Endothelial cell (in vitro differentiated cells): ENCODE data around the gene COBL. TPM values are rescaled to one million over a fixed set of nuclear protein-coding genes. Genes with fewer than 3 reads are reported as not detected.

Experiments
- DNase-seq: peaks from one replicate; pipeline ENCODE4 v3.0.0; 2021; ENCODE audit warnings: low spot score
- H3K27ac Mint-ChIP-seq: one replicate; pipeline ENCODE4 v1.8.0; 2021; ENCODE audit warnings: mixed read lengths, inconsistent platforms; ENCODE audit not compliant: unreplicated experiment
- H3K27me3 Mint-ChIP-seq: one replicate; pipeline ENCODE4 v1.8.0; 2021; ENCODE audit warnings: mild to moderate bottlenecking, moderate library complexity, mixed read lengths, inconsistent platforms; ENCODE audit not compliant: unreplicated experiment
- H3K36me3 Mint-ChIP-seq: one replicate; pipeline ENCODE4 v1.8.0; 2021; ENCODE audit warnings: mild to moderate bottlenecking, low read depth, mixed read lengths, inconsistent platforms; ENCODE audit not compliant: unreplicated experiment
- H3K4me1 Mint-ChIP-seq: one replicate; pipeline ENCODE4 v1.8.0; 2021; ENCODE audit warnings: mild to moderate bottlenecking, mixed read lengths, inconsistent platforms; ENCODE audit not compliant: unreplicated experiment
- H3K4me3 Mint-ChIP-seq: one replicate; pipeline ENCODE4 v1.8.0; 2021; ENCODE audit warnings: mild to moderate bottlenecking, mixed read lengths, inconsistent platforms; ENCODE audit not compliant: unreplicated experiment
- H3K9me3 Mint-ChIP-seq: one replicate; pipeline ENCODE4 v1.8.0; 2021; ENCODE audit warnings: mixed read lengths, inconsistent platforms; ENCODE audit not compliant: unreplicated experiment
- total RNA-seq: library from RNA; stranded (reverse); fragmentation: NEBNext Ultra II Directional; extraction: Animal tissue kit (Norgen Biotek cat#: 25700); gene quantifications from one replicate; pipeline ENCODE4 v1.2.1, GENCODE V29; 2021; ENCODE audit not compliant: unreplicated experiment
- TF ChIP-seq, protein P1 (sequence below): fragments of 200-600 bp; sonication (generic); IDR thresholded peaks from one replicate; pipeline ENCODE4 v1.5.0; 2021; ENCODE audit warnings: antibody characterized with exemption; ENCODE audit not compliant: unreplicated experiment

COBL gene
- total RNA-seq, 1 donor from 2014 or later = 1.8 TPM

DNA sequence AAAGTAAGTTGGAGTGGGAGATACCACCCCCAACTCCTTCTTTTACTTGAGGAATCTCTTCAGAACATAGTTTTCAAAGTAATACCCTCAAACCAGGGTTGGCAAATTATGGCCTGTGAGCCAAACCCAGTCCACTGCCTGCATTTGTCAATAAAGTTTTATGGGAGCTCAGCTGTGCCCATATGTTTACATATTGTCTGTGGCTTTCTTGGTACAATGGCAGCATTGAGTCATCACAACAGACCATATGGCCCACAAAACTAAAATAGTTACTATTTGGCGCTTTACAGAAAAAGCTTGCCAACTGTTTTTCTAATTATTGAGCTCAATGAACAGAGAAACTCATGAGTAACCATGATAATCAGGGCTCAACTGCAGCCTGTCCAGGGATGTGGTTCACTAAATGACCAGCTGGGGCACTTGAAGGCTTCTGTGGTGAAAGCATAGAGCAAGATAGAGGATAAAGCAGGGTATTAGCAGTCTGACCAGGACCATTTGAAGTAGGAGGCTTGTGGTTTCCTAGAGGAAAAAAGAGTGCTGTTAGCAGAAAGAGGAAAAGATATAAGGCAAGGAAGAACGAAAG lies 337.9 kb downstream of the COBL start:
- H3K4me1 Mint-ChIP-seq = no peaks in the 10 kb centered on the region
- H3K36me3 Mint-ChIP-seq = no peaks in the 10 kb centered on the region
- no peak overlapping the region for H3K27ac Mint-ChIP-seq
- H3K9me3 Mint-ChIP-seq = no peaks in the 10 kb centered on the region
- TF ChIP-seq, protein P1, sequence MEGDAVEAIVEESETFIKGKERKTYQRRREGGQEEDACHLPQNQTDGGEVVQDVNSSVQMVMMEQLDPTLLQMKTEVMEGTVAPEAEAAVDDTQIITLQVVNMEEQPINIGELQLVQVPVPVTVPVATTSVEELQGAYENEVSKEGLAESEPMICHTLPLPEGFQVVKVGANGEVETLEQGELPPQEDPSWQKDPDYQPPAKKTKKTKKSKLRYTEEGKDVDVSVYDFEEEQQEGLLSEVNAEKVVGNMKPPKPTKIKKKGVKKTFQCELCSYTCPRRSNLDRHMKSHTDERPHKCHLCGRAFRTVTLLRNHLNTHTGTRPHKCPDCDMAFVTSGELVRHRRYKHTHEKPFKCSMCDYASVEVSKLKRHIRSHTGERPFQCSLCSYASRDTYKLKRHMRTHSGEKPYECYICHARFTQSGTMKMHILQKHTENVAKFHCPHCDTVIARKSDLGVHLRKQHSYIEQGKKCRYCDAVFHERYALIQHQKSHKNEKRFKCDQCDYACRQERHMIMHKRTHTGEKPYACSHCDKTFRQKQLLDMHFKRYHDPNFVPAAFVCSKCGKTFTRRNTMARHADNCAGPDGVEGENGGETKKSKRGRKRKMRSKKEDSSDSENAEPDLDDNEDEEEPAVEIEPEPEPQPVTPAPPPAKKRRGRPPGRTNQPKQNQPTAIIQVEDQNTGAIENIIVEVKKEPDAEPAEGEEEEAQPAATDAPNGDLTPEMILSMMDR = no peak
- H3K4me3 Mint-ChIP-seq = no peak overlapping the region
- no peak for DNase-seq
- H3K27me3 Mint-ChIP-seq = peaks cover under 1% of the 10 kb centered on the region

GRCh38 chr7:50977421-50977820 lies 339.2 kb downstream of the COBL start:
- H3K9me3 Mint-ChIP-seq = no peaks in the 10 kb centered on the region
- H3K36me3 Mint-ChIP-seq = no peaks in the 10 kb centered on the region
- no peak overlapping the region for H3K27ac Mint-ChIP-seq
- no peak for DNase-seq
- H3K27me3 Mint-ChIP-seq = peaks cover 2% of the 10 kb centered on the region
- TF ChIP-seq, protein P1 = no peak
- no peak overlapping the region for H3K4me3 Mint-ChIP-seq
- no peaks in the 10 kb centered on the region for H3K4me1 Mint-ChIP-seq

DNA sequence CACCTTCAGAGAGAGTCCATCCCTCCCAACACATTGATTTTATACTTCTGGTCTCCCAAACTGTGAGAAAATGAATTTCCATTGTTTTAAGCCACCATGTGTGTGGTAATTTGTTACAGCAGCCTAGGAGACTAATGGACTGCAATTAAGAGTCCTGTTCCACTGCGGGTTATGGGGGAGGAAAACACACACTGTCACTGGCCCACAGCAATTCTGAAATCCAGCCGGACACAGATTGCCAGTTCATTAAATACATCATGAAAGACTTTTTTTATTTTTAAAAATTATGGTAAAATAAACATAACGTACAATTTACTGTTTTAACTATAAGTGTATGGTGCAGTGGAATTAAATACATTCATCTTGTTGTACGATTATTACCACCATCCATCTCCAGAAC lies 340.5 kb downstream of the COBL start:
- TF ChIP-seq, protein P1 = no peak
- Mint-ChIP-seq H3K4me1 (no peaks in the 10 kb centered on the region), H3K36me3 (no peaks in the 10 kb centered on the region), H3K27ac (no peak overlapping the region), H3K9me3 (no peaks in the 10 kb centered on the region), H3K27me3 (peaks cover 2% of the 10 kb centered on the region), H3K4me3 (no peak overlapping the region)
- no peak for DNase-seq

DNA sequence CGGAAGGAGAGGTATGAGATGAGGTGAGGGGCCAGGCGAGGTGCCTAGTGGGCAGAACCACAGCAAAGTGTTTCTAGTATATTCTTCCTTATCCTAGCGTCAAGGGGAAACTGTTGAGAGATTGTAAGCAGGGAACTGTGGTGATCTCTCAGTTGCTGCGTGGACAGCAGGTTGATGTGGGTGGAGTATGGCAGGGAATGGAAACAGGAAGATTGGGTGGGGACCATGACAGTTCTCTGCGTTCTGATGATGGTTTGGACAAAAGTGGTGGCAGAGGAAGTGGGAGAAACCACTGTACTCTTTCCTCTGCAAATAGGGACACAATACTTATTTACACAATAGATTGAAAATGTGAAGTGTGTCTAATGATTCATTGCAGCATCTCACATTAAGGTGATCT lies 342.4 kb downstream of the COBL start:
- TF ChIP-seq, protein P1 = no peak
- Mint-ChIP-seq H3K27me3 (peaks cover 2% of the 10 kb centered on the region), H3K27ac (no peak overlapping the region), H3K36me3 (no peaks in the 10 kb centered on the region), H3K4me3 (no peak overlapping the region), H3K9me3 (no peaks in the 10 kb centered on the region), H3K4me1 (no peaks in the 10 kb centered on the region)
- no peak for DNase-seq

GRCh38 chr7:50973814-50974213 lies 342.8 kb downstream of the COBL start:
- Mint-ChIP-seq H3K4me3 (no peak overlapping the region), H3K27ac (no peak overlapping the region), H3K36me3 (no peaks in the 10 kb centered on the region)

More at GRCh38 chr7:50973814-50974213, 342.8 kb downstream of the COBL start:
- no peaks in the 10 kb centered on the region for H3K9me3 Mint-ChIP-seq
- no peaks in the 10 kb centered on the region for H3K4me1 Mint-ChIP-seq
- peaks cover 2% of the 10 kb centered on the region for H3K27me3 Mint-ChIP-seq
- DNase-seq = no peak
- TF ChIP-seq, protein P1 = no peak
